AG10803 (cell line): ENCODE measurements around the gene SMARCAD1.

ENCODE experiments used
- DNase-seq: peaks from one replicate; pipeline ENCODE4 v3.0.0; 2010; ENCODE audit warnings: low read depth
- H3K4me3 ChIP-seq: 2 replicates; pipeline ENCODE4 v1.5.1; 2011; ENCODE audit warnings: mild to moderate bottlenecking, low read length, control low read depth
- CTCF ChIP-seq: conservative IDR thresholded peaks from 2 replicates; pipeline ENCODE4 v1.5.1; 2011; ENCODE audit warnings: mild to moderate bottlenecking, low read length, control low read depth, inconsistent platforms

Gene SMARCAD1

GRCh38 chr4:94171616-94172015 lies 36.0 kb upstream of the SMARCAD1 start:
- H3K4me3 ChIP-seq: no peak overlapping the region
- DNase-seq: no peak
- peak; percentile 42 for TF ChIP-seq CTCF

GRCh38 chr4:94175553-94176261 lies 32.0 kb upstream of the SMARCAD1 start:
- no peak for DNase-seq
- TF ChIP-seq CTCF: no peak
- H3K4me3 ChIP-seq: no peak overlapping the region

- no peak for TF ChIP-seq CTCF
- no peak overlapping the region for H3K4me3 ChIP-seq
- no peak for DNase-seq
Observed at GRCh38 chr4:94177822-94178221, 29.8 kb upstream of the SMARCAD1 start.

- no peak for TF ChIP-seq CTCF
- H3K4me3 ChIP-seq: no peak overlapping the region
- DNase-seq: no peak
Observed at GRCh38 chr4:94181815-94182214, 25.9 kb upstream of the SMARCAD1 start.

GRCh38 chr4:94202769-94203168 lies 4.9 kb upstream of the SMARCAD1 start:
- DNase-seq: no peak
- TF ChIP-seq CTCF: no peak
- H3K4me3 ChIP-seq: no peak overlapping the region

- no peak for TF ChIP-seq CTCF
- peak overlapping the region; percentile 79 for H3K4me3 ChIP-seq
- DNase-seq: no peak
Observed at GRCh38 chr4:94208266-94208665, 601 bp downstream of the SMARCAD1 start.

- H3K4me3 ChIP-seq: peak overlapping the region; percentile 79
- no peak for TF ChIP-seq CTCF
- no peak for DNase-seq
Observed at GRCh38 chr4:94208918-94209317, 1.3 kb downstream of the SMARCAD1 start.
